Smooth muscle cell (in vitro differentiated cells): Measurements from ENCODE around the gene TLE6. TPM values are rescaled to one million over a fixed set of nuclear protein-coding genes. Genes with fewer than 3 reads are reported as not detected.
"Not testable (repeated sequence)": the region's sequence is repeated elsewhere in the genome, so short reads cannot be mapped to it uniquely, and the experiment has no call there.

Experiments used
- DNase-seq: peaks from one replicate; lab custom pipeline; 2025; ENCODE audit not compliant: unreplicated experiment; lab: John Stamatoyannopoulos, UW
- H2AFZ ChIP-seq: fragments of 200-600 bp; sonication (generic); 2 replicates; pipeline ENCODE4 v1.6.0; 2016; ENCODE audit warnings: antibody characterized with exemption, low read depth, mild to moderate bottlenecking
- H3F3A ChIP-seq: fragments of 200-600 bp; sonication (generic); 2 replicates; pipeline ENCODE4 v1.6.0; 2017; ENCODE audit warnings: antibody characterized with exemption, low read depth
- H3K27ac ChIP-seq: fragments of 200-600 bp; sonication (generic); 2 replicates; pipeline ENCODE4 v1.5.1; 2016; ENCODE audit warnings: low read depth, mild to moderate bottlenecking
- H3K27me3 ChIP-seq: fragments of 200-600 bp; sonication (generic); 2 replicates; pipeline ENCODE4 v1.6.1; 2016; ENCODE audit warnings: low read depth, mild to moderate bottlenecking
- H3K36me3 ChIP-seq: fragments of 200-600 bp; sonication (generic); 2 replicates; pipeline ENCODE4 v1.5.1; 2016; ENCODE audit warnings: low read depth
- H3K4me1 ChIP-seq: fragments of 200-600 bp; sonication (generic); 2 replicates; pipeline ENCODE4 v1.5.1; 2016; ENCODE audit warnings: low read depth
- H3K4me2 ChIP-seq: fragments of 200-600 bp; sonication (generic); 2 replicates; pipeline ENCODE4 v1.6.0; 2016; ENCODE audit warnings: mild to moderate bottlenecking
- H3K4me3 ChIP-seq: fragments of 200-600 bp; sonication (generic); 2 replicates; pipeline ENCODE4 v1.5.1; 2016; ENCODE audit warnings: mild to moderate bottlenecking
- H3K79me2 ChIP-seq: fragments of 200-600 bp; sonication (generic); 2 replicates; pipeline ENCODE4 v1.6.0; 2016; ENCODE audit warnings: low read depth, mild to moderate bottlenecking
- H3K9ac ChIP-seq: fragments of 200-600 bp; sonication (generic); 2 replicates; pipeline ENCODE4 v1.6.0; 2016; ENCODE audit warnings: low read depth
- H3K9me3 ChIP-seq: fragments of 200-600 bp; sonication (generic); replicated peaks from 2 replicates; pipeline ENCODE4 v1.5.1; 2016; ENCODE audit warnings: low read depth
- H4K20me1 ChIP-seq: fragments of 200-600 bp; sonication (generic); 2 replicates; pipeline ENCODE4 v1.6.0; 2016; ENCODE audit warnings: low read depth
- CTCF ChIP-seq: fragments of 200-600 bp; sonication (generic); IDR thresholded peaks from 2 replicates; pipeline ENCODE4 v1.5.1; 2017; ENCODE audit warnings: borderline replicate concordance, mild to moderate bottlenecking, antibody characterized with exemption; ENCODE audit not compliant: insufficient read depth, poor library complexity, severe bottlenecking
- WGBS: methylation state at CpG from one replicate; pipeline ENCODE4 v1.1.7; 2016; ENCODE audit warnings: low lambda C conversion rate; 5-methylcytosine and 5-hydroxymethylcytosine counted together
- polyA plus RNA-seq: library from polyadenylated mRNA; unstranded; fragments of >200 nt; fragmentation: Nextera tagmentation; extraction: Ambion mirVana; gene quantifications from 2 replicates; pipeline ENCODE4 v1.2.1, GENCODE V29; 2016
- total RNA-seq: library from RNA; depleted of rRNA; stranded (reverse); fragments of >200 nt; gene quantifications from 2 replicates; pipeline ENCODE4 v1.2.3, GENCODE V29; 2014

TLE6 gene
- total and polyA plus RNA-seq, 2 experiments from 2014 or later = 0.27 to 3.2 TPM

- no peaks in the 10 kb centered on the region for H3K9me3 ChIP-seq
- TF ChIP-seq CTCF = no peak
- H3K9ac ChIP-seq = no peak overlapping the region
Observed at GRCh38 chr19:2963122-2963521, 14.2 kb upstream of the TLE6 start.

GRCh38 chr19:2963631-2964030 is 13.7 kb upstream of the TLE6 start:
- not testable (repeated sequence) for H4K20me1 ChIP-seq, H3K9ac ChIP-seq, H2AFZ ChIP-seq

More at GRCh38 chr19:2963122-2963521, 14.2 kb upstream of the TLE6 start:
- DNase-seq = no peak
- no peak overlapping the region for H3K4me2 ChIP-seq
- H3K27me3 ChIP-seq = no peaks in the 10 kb centered on the region
- H3F3A ChIP-seq = no peaks in the 10 kb centered on the region
- H3K4me3 ChIP-seq = no peak overlapping the region
- no peak overlapping the region for H3K27ac ChIP-seq
- 92% methylated on average over 5 of the region's 5 CpGs for WGBS
- no peaks in the 10 kb centered on the region for H3K4me1 ChIP-seq
- H2AFZ ChIP-seq = no peak overlapping the region
- H3K36me3 ChIP-seq = no peaks in the 10 kb centered on the region
- no peaks in the 10 kb centered on the region for H4K20me1 ChIP-seq
- no peaks in the 10 kb centered on the region for H3K79me2 ChIP-seq

GRCh38 chr19:2964874-2965273 is 12.5 kb upstream of the TLE6 start:
- no peak overlapping the region for H3K9ac ChIP-seq
- 96% methylated on average over 5 of the region's 5 CpGs for WGBS
- TF ChIP-seq CTCF = no peak
- no peaks in the 10 kb centered on the region for H3K36me3 ChIP-seq
- H2AFZ ChIP-seq = no peak overlapping the region
- H3F3A ChIP-seq = no peaks in the 10 kb centered on the region
- H3K27ac ChIP-seq = no peak overlapping the region
- no peak overlapping the region for H3K4me3 ChIP-seq
- no peak for DNase-seq
- no peak overlapping the region for H3K4me2 ChIP-seq
- H3K79me2 ChIP-seq = no peaks in the 10 kb centered on the region
- H3K4me1 ChIP-seq = no peaks in the 10 kb centered on the region
- H3K27me3 ChIP-seq = no peaks in the 10 kb centered on the region
- H4K20me1 ChIP-seq = no peaks in the 10 kb centered on the region
- H3K9me3 ChIP-seq = no peaks in the 10 kb centered on the region

More at GRCh38 chr19:2963631-2964030, 13.7 kb upstream of the TLE6 start:
- H3K79me2 ChIP-seq, H3K27ac ChIP-seq, H3K36me3 ChIP-seq, H3F3A ChIP-seq, H3K4me3 ChIP-seq, H3K4me1 ChIP-seq, DNase-seq, H3K4me2 ChIP-seq, H3K9me3 ChIP-seq, H3K27me3 ChIP-seq: not testable (repeated sequence)
- WGBS = 92% methylated on average over 12 of the region's 12 CpGs

- WGBS = 93% methylated on average over 8 of the region's 8 CpGs
- Histone ChIP-seq H3F3A (no peaks in the 10 kb centered on the region), H3K79me2 (no peaks in the 10 kb centered on the region), H2AFZ (no peak overlapping the region), H3K9ac (no peak overlapping the region), H3K4me2 (no peak overlapping the region), H3K27ac (no peak overlapping the region), H4K20me1 (no peaks in the 10 kb centered on the region), H3K4me1 (no peaks in the 10 kb centered on the region), H3K27me3 (no peaks in the 10 kb centered on the region), H3K9me3 (no peaks in the 10 kb centered on the region), H3K36me3 (no peaks in the 10 kb centered on the region), H3K4me3 (no peak overlapping the region)
- no peak for DNase-seq
- TF ChIP-seq CTCF = no peak
Observed at GRCh38 chr19:2967972-2968371, 9.4 kb upstream of the TLE6 start.
